GM10248 (cell line): ENCODE results near the gene PER1.
A peak's percentile ranks its signal among the peaks of the same experiment; 100 is the strongest.

Source experiments
- CTCF ChIA-PET: fragments of 300-600 bp; sonication (Branson Sonifier 250); formaldehyde crosslinking; extraction: SDS; loops from one replicate; lab custom pipeline; 2021; ENCODE audit warnings: antibody characterized with exemption; lab: Yijun Ruan, JAX
- POLR2A ChIA-PET: fragments of 350-650 bp; sonication (Branson Sonifier 250); formaldehyde crosslinking; extraction: SDS; loops from one replicate; lab custom pipeline; 2020; ENCODE audit warnings: antibody characterized with exemption; lab: Yijun Ruan, JAX
- DNase-seq: peaks from one replicate; pipeline ENCODE4 v3.0.0; 2012; ENCODE audit errors: extremely low spot score
- CTCF ChIP-seq: IDR thresholded peaks from 2 replicates; pipeline ENCODE4 v1.5.1; 2012; ENCODE audit warnings: mild to moderate bottlenecking, low read depth; ENCODE audit errors: extremely low read depth, missing control alignments, control extremely low read depth

The PER1 gene

GRCh38 chr17:8155231-8155995 is 3.2 kb upstream of the PER1 start:
- no peak for DNase-seq
- TF ChIP-seq CTCF, result no peak
- POLR2A ChIA-PET, result interaction anchor here (0.6 to 4.1 kb wide), 5 partner anchors 10 to 320 kb away, joined by 4 to 37 read pairs (median 22); no protein-coding TSS in a partner anchor
- CTCF ChIA-PET, result interaction anchor here (0.6 to 4.4 kb wide), 9 partner anchors 12 to 61 kb away, joined by 3 to 46 read pairs (median 4); partner anchors contain the start of gene ALOXE3

- ChIA-PET CTCF (interaction anchor here (1.6 to 4.4 kb wide), 2 partner anchors 16 to 36 kb away, joined by 4 to 46 read pairs; no protein-coding TSS in a partner anchor), POLR2A (interaction anchor here (0.7 to 4.1 kb wide), 6 partner anchors 10 to 35 kb away, joined by 3 to 37 read pairs (median 6); partner anchors contain the start of genes BORCS6 and HES7)
- no peak for DNase-seq
- no peak for TF ChIP-seq CTCF
These were observed 2.5 kb upstream of the PER1 start for GRCh38 chr17:8154608-8155155.

- POLR2A ChIA-PET, result interaction anchor here (0.6 to 4.1 kb wide), 9 partner anchors 10 to 794 kb away, joined by 3 to 37 read pairs (median 4); partner anchors contain the start of genes BORCS6 and HES7
- no peak for TF ChIP-seq CTCF
- CTCF ChIA-PET, result interaction anchor here (1.6 to 4.4 kb wide), 2 partner anchors 15 to 35 kb away, joined by 4 to 46 read pairs; no protein-coding TSS in a partner anchor
- peak; percentile 64 for DNase-seq
These were observed 1.9 kb upstream of the PER1 start for GRCh38 chr17:8153957-8154607.

- no peak for TF ChIP-seq CTCF
- ChIA-PET CTCF (interaction anchor here (1.6 to 4.4 kb wide), 2 partner anchors 15 to 34 kb away, joined by 4 to 46 read pairs; no protein-coding TSS in a partner anchor), POLR2A (interaction anchor here (0.6 to 4.1 kb wide), 8 partner anchors 11 to 795 kb away, joined by 3 to 37 read pairs (median 5); partner anchors contain the start of genes BORCS6 and HES7)
- DNase-seq, result no peak
These were observed 1.3 kb upstream of the PER1 start for GRCh38 chr17:8153525-8153956.

GRCh38 chr17:8153031-8153451 is 837 bp upstream of the PER1 start:
- ChIA-PET CTCF (interaction anchor here (4.4 kb wide), 1 partner anchor 14 kb away, joined by 46 read pairs; no protein-coding TSS in a partner anchor), POLR2A (interaction anchor here (2.3 kb wide), 1 partner anchor 19 kb away, joined by 22 read pairs; no protein-coding TSS in a partner anchor)
- no peak for DNase-seq
- no peak for TF ChIP-seq CTCF
